Breast epithelium (tissue), 4 donors: Measurements from ENCODE around the gene CNIH1. TPM values are rescaled to one million over a fixed set of nuclear protein-coding genes. Genes with fewer than 3 reads are reported as not detected.

ENCODE experiments used
- DNase-seq, 2 donors: peaks; one replicate each; pipeline ENCODE4 v3.0.0-alpha.2; 2019; ENCODE audit warnings: low spot score in 2 of 2
- H3K27ac ChIP-seq, 2 donors: fragments of 200-600 bp; sonication (generic) in 1 of 2; one replicate each; pipeline ENCODE4 v1.5.1; 2016 to 2019; ENCODE audit warnings: mild to moderate bottlenecking in 1 of 2
- H3K27me3 ChIP-seq, 2 donors: fragments of 200-600 bp; sonication (generic) in 1 of 2; one replicate each; pipeline versions ENCODE4 v1.5.1 to v1.6.0; 2017 to 2019; ENCODE audit warnings: control low read depth in 1 of 2, mild to moderate bottlenecking in 1 of 2
- H3K36me3 ChIP-seq: fragments of 200-600 bp; one replicate; pipeline ENCODE4 v1.5.1; 2019
- H3K4me1 ChIP-seq, 2 donors: fragments of 200-600 bp; sonication (generic); one replicate each; pipeline ENCODE4 v1.5.1; 2016 to 2019; ENCODE audit warnings: control low read depth in 1 of 2
- H3K4me3 ChIP-seq, 3 donors: fragments of 200-600 bp; sonication (generic); 1 replicate in 2 of 3; 2 replicates in 1 of 3; pipeline ENCODE4 v1.5.1; 2016 to 2019; ENCODE audit warnings: mild to moderate bottlenecking in 3 of 3, moderate library complexity in 2 of 3
- H3K9me3 ChIP-seq, 2 donors: fragments of 200-600 bp; sonication (generic) in 1 of 2; one replicate each; pipeline ENCODE4 v1.5.1; 2016 to 2019; ENCODE audit warnings: control low read depth in 1 of 2
- POLR2A ChIP-seq: fragments of 450-650 bp; IDR thresholded peaks from one replicate; pipeline ENCODE4 v1.6.1; 2016; ENCODE audit warnings: antibody characterized with exemption, mild to moderate bottlenecking, moderate library complexity
- POLR2AphosphoS5 ChIP-seq, 3 donors: sonication (generic); formaldehyde crosslinking; IDR thresholded peaks; one replicate each; pipeline ENCODE4 v1.6.1; 2017; ENCODE audit warnings: antibody characterized with exemption in 3 of 3
- intact Hi-C: fragments of 100-400 bp; cut with DNase I; formaldehyde crosslinking; loops from one replicate; pipeline ENCODE4 v1.15.1; 2023; ENCODE audit warnings: low total_unique reads
- total RNA-seq, 3 donors: library from RNA; depleted of rRNA; stranded (reverse); fragments of >200 nt; gene quantifications; one replicate each; pipeline ENCODE4 v1.1.0, GENCODE V29; 2016
- TF ChIP-seq, protein P1 (sequence below), 3 donors: fragments of 450-650 bp; IDR thresholded peaks; one replicate each; pipeline ENCODE4 v1.5.1; 2016 to 2017; ENCODE audit warnings: antibody characterized with exemption in 3 of 3, mild to moderate bottlenecking in 3 of 3, moderate library complexity in 3 of 3

The CNIH1 gene
- total RNA-seq, 3 donors from 2014 or later = 120 to 200 (median 146) TPM

- intact Hi-C loops = no loop called here
- Histone ChIP-seq H3K9me3 (no peaks in the 10 kb centered on the region), H3K4me1 (no peaks in the 10 kb centered on the region)
Measured at GRCh38 chr14:54488646-54489317, 47.6 kb upstream of the CNIH1 start, which contains the start of gene GMFB. Gene GMFB, minus strand, starts transcription at chr14:54488980. Its CDS starts 53 bp downstream, at chr14:54488927.

GRCh38 chr14:54488318-54488645 lies 47.1 kb upstream of the CNIH1 start:
- Histone ChIP-seq H3K36me3 (no peaks in the 10 kb centered on the region), H3K27ac (peak overlapping the region; percentile 97 to 99), H3K9me3 (no peaks in the 10 kb centered on the region), H3K4me3 (peak overlapping the region; percentile 77 to 96 (median 93)), H3K27me3 (no peaks in the 10 kb centered on the region), H3K4me1 (no peaks in the 10 kb centered on the region)
- intact Hi-C loops = no loop called here
- no peak for DNase-seq
- TF ChIP-seq POLR2AphosphoS5 (IDR thresholded peaks at IDR 0.05) (no peak), POLR2A (no peak)
- TF ChIP-seq, protein P1, sequence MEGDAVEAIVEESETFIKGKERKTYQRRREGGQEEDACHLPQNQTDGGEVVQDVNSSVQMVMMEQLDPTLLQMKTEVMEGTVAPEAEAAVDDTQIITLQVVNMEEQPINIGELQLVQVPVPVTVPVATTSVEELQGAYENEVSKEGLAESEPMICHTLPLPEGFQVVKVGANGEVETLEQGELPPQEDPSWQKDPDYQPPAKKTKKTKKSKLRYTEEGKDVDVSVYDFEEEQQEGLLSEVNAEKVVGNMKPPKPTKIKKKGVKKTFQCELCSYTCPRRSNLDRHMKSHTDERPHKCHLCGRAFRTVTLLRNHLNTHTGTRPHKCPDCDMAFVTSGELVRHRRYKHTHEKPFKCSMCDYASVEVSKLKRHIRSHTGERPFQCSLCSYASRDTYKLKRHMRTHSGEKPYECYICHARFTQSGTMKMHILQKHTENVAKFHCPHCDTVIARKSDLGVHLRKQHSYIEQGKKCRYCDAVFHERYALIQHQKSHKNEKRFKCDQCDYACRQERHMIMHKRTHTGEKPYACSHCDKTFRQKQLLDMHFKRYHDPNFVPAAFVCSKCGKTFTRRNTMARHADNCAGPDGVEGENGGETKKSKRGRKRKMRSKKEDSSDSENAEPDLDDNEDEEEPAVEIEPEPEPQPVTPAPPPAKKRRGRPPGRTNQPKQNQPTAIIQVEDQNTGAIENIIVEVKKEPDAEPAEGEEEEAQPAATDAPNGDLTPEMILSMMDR (IDR thresholded peaks at IDR 0.05) = no peak

More at GRCh38 chr14:54488646-54489317, 47.6 kb upstream of the CNIH1 start, which contains the start of gene GMFB:
- TF ChIP-seq POLR2AphosphoS5 (IDR thresholded peaks at IDR 0.05) (peak; percentile 92 to 94 (median 93)), POLR2A (peak; percentile 59)
- TF ChIP-seq, protein P1 (IDR thresholded peaks at IDR 0.05) = peak in 1 of 3 donors; percentile 30
- DNase-seq = peak; percentile 87 to 88
- Histone ChIP-seq H3K4me3 (peak within 1 kb of the TSS; percentile 77 to 96 (median 93)), H3K27ac (peak within 1 kb of the TSS; percentile 97 to 99), H3K27me3 (no peaks in the 10 kb centered on the region), H3K36me3 (no peaks in the 10 kb centered on the region)

GRCh38 chr14:54487771-54488170 lies 46.6 kb upstream of the CNIH1 start:
- no peaks in the 10 kb centered on the region for H3K4me1 ChIP-seq
- no peak for DNase-seq
- H3K9me3 ChIP-seq = no peaks in the 10 kb centered on the region
- H3K4me3 ChIP-seq = peak overlapping the region; percentile 77 to 96 (median 93)
- H3K27ac ChIP-seq = peak overlapping the region; percentile 97 to 99
- no peak for TF ChIP-seq POLR2AphosphoS5 (IDR thresholded peaks at IDR 0.05)
- no peak for TF ChIP-seq POLR2A
- TF ChIP-seq, protein P1 (IDR thresholded peaks at IDR 0.05) = no peak
- no peaks in the 10 kb centered on the region for H3K27me3 ChIP-seq
- intact Hi-C loops = no loop called here
- no peaks in the 10 kb centered on the region for H3K36me3 ChIP-seq

DNA sequence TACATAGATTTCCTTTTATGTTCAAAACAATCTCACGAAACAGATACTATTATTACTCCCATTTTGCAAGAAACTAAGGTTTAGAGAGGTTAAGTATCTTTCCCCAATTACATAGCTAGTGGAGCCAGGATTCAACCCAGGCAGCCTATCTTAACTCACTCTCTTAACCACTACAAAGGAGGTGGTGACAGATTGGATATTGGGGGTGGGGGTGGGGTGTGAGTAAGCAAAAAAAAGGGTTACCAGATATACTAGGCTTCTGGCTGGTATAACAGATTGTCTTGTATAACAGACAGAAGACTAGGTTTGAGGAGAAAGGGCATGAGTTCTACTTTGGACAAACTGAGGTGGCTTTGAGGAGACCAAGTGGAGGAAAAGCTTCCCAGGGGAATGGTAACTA lies 45.5 kb upstream of the CNIH1 start:
- H3K27ac ChIP-seq = no peak overlapping the region
- intact Hi-C loops = no loop called here
- H3K36me3 ChIP-seq = no peaks in the 10 kb centered on the region
- TF ChIP-seq POLR2A = no peak
- TF ChIP-seq, protein P1 (IDR thresholded peaks at IDR 0.05) = no peak
- no peak for TF ChIP-seq POLR2AphosphoS5 (IDR thresholded peaks at IDR 0.05)
- H3K9me3 ChIP-seq = no peaks in the 10 kb centered on the region
- DNase-seq = no peak
- no peak overlapping the region for H3K4me3 ChIP-seq
- H3K27me3 ChIP-seq = no peaks in the 10 kb centered on the region
- no peaks in the 10 kb centered on the region for H3K4me1 ChIP-seq

GRCh38 chr14:54483846-54484245 lies 42.7 kb upstream of the CNIH1 start:
- Histone ChIP-seq H3K9me3 (no peaks in the 10 kb centered on the region), H3K36me3 (no peaks in the 10 kb centered on the region), H3K4me1 (no peaks in the 10 kb centered on the region), H3K4me3 (no peak overlapping the region), H3K27me3 (no peaks in the 10 kb centered on the region), H3K27ac (no peak overlapping the region)
- TF ChIP-seq POLR2A (no peak), POLR2AphosphoS5 (IDR thresholded peaks at IDR 0.05) (no peak)
- TF ChIP-seq, protein P1 (IDR thresholded peaks at IDR 0.05) = no peak
- no peak for DNase-seq
- intact Hi-C loops = no loop called here
